ENCODE data around the gene SLC6A6. TPM values are rescaled to one million over a fixed set of nuclear protein-coding genes. Genes with fewer than 3 reads are reported as not detected.

SLC6A6 gene
- total RNA-seq, 1 experiment from 2014 or later: 72.6 TPM

GRCh38 chr3:14467814-14468620, 65.6 kb downstream of the SLC6A6 start:
- no peaks in the 10 kb centered on the region for H3K9me3 ChIP-seq (ENCODE audit: control insufficient read depth, low read depth, low read length)
- no peak overlapping the region for H2BK15ac ChIP-seq (ENCODE audit: low read depth, low read length)
- H2BK5ac ChIP-seq (ENCODE audit: insufficient read length, low read length): no peak overlapping the region
- H3K27me3 ChIP-seq (ENCODE audit: insufficient read depth, low read length): no peaks in the 10 kb centered on the region
- no peaks in the 10 kb centered on the region for H3K23me2 ChIP-seq (ENCODE audit: insufficient read length, low read depth, low read length, poor library complexity, severe bottlenecking)
- H3T11ph ChIP-seq (ENCODE audit: low read length): no peak overlapping the region
- no peak overlapping the region for H4K5ac ChIP-seq (ENCODE audit: insufficient read length, low read depth, low read length)
- H2AFZ ChIP-seq (ENCODE audit: low read length): no peak overlapping the region
- H3K9me3 Mint-ChIP-seq: no peaks in the 10 kb centered on the region
- H3K56ac ChIP-seq (ENCODE audit: insufficient read length, low read depth, low read length): no peak overlapping the region
- no peaks in the 10 kb centered on the region for H3K27me3 Mint-ChIP-seq (ENCODE audit: low read depth)
- no CpG with 5 or more reads among the region's 15 CpGs for WGBS (ENCODE audit: extremely low coverage, insufficient read length, low lambda C conversion rate)
- peak overlapping the region in 1 of 3 experiments; percentile 92; a peak in 1 of 7 replicates for H3K27ac Mint-ChIP-seq
- H3K4me3 Mint-ChIP-seq: no peak overlapping the region
- no peak overlapping the region for H2BK12ac ChIP-seq (ENCODE audit: insufficient read length, low read depth, low read length)
- peaks cover 14 to 15% of the 10 kb centered on the region in 2 experiments for H3K4me1 Mint-ChIP-seq
- no peak overlapping the region for H4K91ac ChIP-seq (ENCODE audit: insufficient read length, low read depth, low read length)
- H3K4me1 ChIP-seq (ENCODE audit: insufficient read depth, low read length): no peaks in the 10 kb centered on the region
- no peak overlapping the region for H2BK20ac ChIP-seq (ENCODE audit: low read depth, low read length, poor library complexity, severe bottlenecking)
- H3K36me3 Mint-ChIP-seq (ENCODE audit: insufficient read depth in 1 of 3, low read depth in 3 of 3): peaks cover 20 to 73% (median 30%) of the 10 kb centered on the region in 3 experiments; a peak in 6 of 7 replicates
- H4K20me1 ChIP-seq (ENCODE audit: control insufficient read depth, insufficient read depth, insufficient read length): no peaks in the 10 kb centered on the region
- no peak overlapping the region for H4K8ac ChIP-seq (replicated peaks; ENCODE audit: insufficient read length, low read depth, low read length)
- no peak overlapping the region for H3K14ac ChIP-seq (ENCODE audit: insufficient read depth, low read length)
- no peak overlapping the region for H3K27ac ChIP-seq (ENCODE audit: insufficient read length, low read depth, low read length)
- H2AK5ac ChIP-seq (ENCODE audit: insufficient read length, low read length): no peak overlapping the region
- no peak overlapping the region for H3K4me2 ChIP-seq (ENCODE audit: insufficient read depth, insufficient read length, low read length)
- peak; percentile 52 for DNase-seq
- no peak overlapping the region for H3K23ac ChIP-seq (ENCODE audit: insufficient read length, low read depth, low read length)
- TF ChIP-seq, protein P1, sequence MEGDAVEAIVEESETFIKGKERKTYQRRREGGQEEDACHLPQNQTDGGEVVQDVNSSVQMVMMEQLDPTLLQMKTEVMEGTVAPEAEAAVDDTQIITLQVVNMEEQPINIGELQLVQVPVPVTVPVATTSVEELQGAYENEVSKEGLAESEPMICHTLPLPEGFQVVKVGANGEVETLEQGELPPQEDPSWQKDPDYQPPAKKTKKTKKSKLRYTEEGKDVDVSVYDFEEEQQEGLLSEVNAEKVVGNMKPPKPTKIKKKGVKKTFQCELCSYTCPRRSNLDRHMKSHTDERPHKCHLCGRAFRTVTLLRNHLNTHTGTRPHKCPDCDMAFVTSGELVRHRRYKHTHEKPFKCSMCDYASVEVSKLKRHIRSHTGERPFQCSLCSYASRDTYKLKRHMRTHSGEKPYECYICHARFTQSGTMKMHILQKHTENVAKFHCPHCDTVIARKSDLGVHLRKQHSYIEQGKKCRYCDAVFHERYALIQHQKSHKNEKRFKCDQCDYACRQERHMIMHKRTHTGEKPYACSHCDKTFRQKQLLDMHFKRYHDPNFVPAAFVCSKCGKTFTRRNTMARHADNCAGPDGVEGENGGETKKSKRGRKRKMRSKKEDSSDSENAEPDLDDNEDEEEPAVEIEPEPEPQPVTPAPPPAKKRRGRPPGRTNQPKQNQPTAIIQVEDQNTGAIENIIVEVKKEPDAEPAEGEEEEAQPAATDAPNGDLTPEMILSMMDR (conservative IDR thresholded peaks at IDR 0.05): peak; percentile 84
- H3K79me2 ChIP-seq (ENCODE audit: insufficient read depth, low read length): no peaks in the 10 kb centered on the region
- H3K18ac ChIP-seq (ENCODE audit: insufficient read length, low read depth, low read length): no peak overlapping the region
- H3K79me1 ChIP-seq (ENCODE audit: insufficient read depth, low read depth, low read length, poor library complexity, severe bottlenecking): no peaks in the 10 kb centered on the region
- no peak overlapping the region for H3K9ac ChIP-seq (ENCODE audit: extremely low read depth, insufficient read length, low read length)
- no peak overlapping the region for H2BK120ac ChIP-seq (ENCODE audit: low read depth, low read length, poor library complexity, severe bottlenecking)
- H3K4ac ChIP-seq (ENCODE audit: low read depth, low read length): no peak overlapping the region

All from H9 (cell line).